GM12891 (cell line): ENCODE data around the gene RIBC2.

Experiments
- PAX5 ChIP-seq: IDR thresholded peaks from 2 replicates; pipeline ENCODE4 v1.6.1; 2011; ENCODE audit warnings: low read length, moderate library complexity, mild to moderate bottlenecking; ENCODE audit not compliant: insufficient read depth, severe bottlenecking
- POLR2A ChIP-seq: IDR thresholded peaks from 2 replicates; pipeline ENCODE4 v1.6.1; 2011; ENCODE audit warnings: low read depth, low read length, control low read depth
- POLR2AphosphoS5 ChIP-seq: IDR thresholded peaks from 2 replicates; pipeline ENCODE4 v1.6.1; 2011; ENCODE audit warnings: low read depth, low read length, control low read depth
- POU2F2 ChIP-seq: IDR thresholded peaks from 2 replicates; pipeline ENCODE4 v1.6.1; 2011; ENCODE audit warnings: low read depth, mild to moderate bottlenecking, control low read depth, low read length, moderate library complexity
- SPI1 ChIP-seq: IDR thresholded peaks from 2 replicates; pipeline ENCODE4 v1.6.1; 2011; ENCODE audit warnings: low read depth, low read length, control low read depth
- TAF1 ChIP-seq: IDR thresholded peaks from 2 replicates; pipeline ENCODE4 v1.6.1; 2011; ENCODE audit warnings: low read depth, low read length, control low read depth

- TF ChIP-seq POLR2A = no peak
- no peak for TF ChIP-seq POLR2AphosphoS5
- no peak for TF ChIP-seq TAF1
- no peak for TF ChIP-seq POU2F2
- TF ChIP-seq SPI1 = no peak
- TF ChIP-seq PAX5 = no peak
Observed at GRCh38 chr22:45425531-45426265, 12.2 kb downstream of the RIBC2 start.
